GM23338 (cell line): ENCODE measurements around the gene EVC2. TPM values are rescaled to one million over a fixed set of nuclear protein-coding genes. Genes with fewer than 3 reads are reported as not detected.

Source experiments
- ATAC-seq: fragments of 200-7000 bp; cut with Tn5 transposase; 3 replicates; pipeline ENCODE4 v1.9.1; 2020
- DNase-seq: peaks from one replicate; pipeline ENCODE4 v3.0.0-alpha.2; 2015; ENCODE audit warnings: low spot score
- H2AFZ ChIP-seq: fragments of 200-600 bp; sonication (generic); 2 replicates; pipeline ENCODE4 v1.8.0; 2016; ENCODE audit warnings: antibody characterized with exemption, mild to moderate bottlenecking, moderate library complexity
- H3F3A ChIP-seq: fragments of 200-600 bp; sonication (generic); replicated peaks from 2 replicates; pipeline ENCODE4 v1.8.0; 2017; ENCODE audit warnings: antibody characterized with exemption, mixed run types, low read depth
- H3K27ac ChIP-seq: fragments of 200-600 bp; sonication (generic); 2 replicates; pipeline ENCODE4 v1.6.1; 2016; ENCODE audit warnings: low read depth
- H3K27me3 ChIP-seq: fragments of 200-600 bp; sonication (generic); 2 replicates; pipeline ENCODE4 v1.8.0; 2016; ENCODE audit warnings: mild to moderate bottlenecking, mixed run types, moderate library complexity; ENCODE audit not compliant: insufficient read depth
- H3K36me3 ChIP-seq: fragments of 200-600 bp; sonication (generic); 2 replicates; pipeline ENCODE4 v1.8.0; 2016; ENCODE audit warnings: mild to moderate bottlenecking; ENCODE audit not compliant: insufficient read depth
- H3K4me1 ChIP-seq: fragments of 200-600 bp; sonication (generic); 2 replicates; pipeline ENCODE4 v1.8.0; 2016; ENCODE audit warnings: mild to moderate bottlenecking, moderate library complexity; ENCODE audit not compliant: insufficient read depth
- H3K4me2 ChIP-seq: fragments of 200-600 bp; sonication (generic); 2 replicates; pipeline ENCODE4 v1.7.1; 2017; ENCODE audit warnings: mixed run types
- H3K4me3 ChIP-seq: fragments of 200-600 bp; sonication (generic); 2 replicates; pipeline ENCODE4 v1.6.1; 2016; ENCODE audit warnings: mixed run types
- H3K79me2 ChIP-seq: fragments of 200-600 bp; sonication (generic); replicated peaks from 2 replicates; pipeline ENCODE4 v1.8.0; 2017; ENCODE audit warnings: mild to moderate bottlenecking; ENCODE audit not compliant: insufficient read depth
- H3K9me2 ChIP-seq: fragments of 200-600 bp; sonication (generic); 2 replicates; pipeline ENCODE4 v1.8.0; 2017; ENCODE audit not compliant: insufficient read depth
- H4K20me1 ChIP-seq: fragments of 200-600 bp; sonication (generic); replicated peaks from 2 replicates; pipeline ENCODE4 v1.8.0; 2017; ENCODE audit warnings: mild to moderate bottlenecking; ENCODE audit not compliant: insufficient read depth
- H3K27ac Mint-ChIP-seq: 2 replicates; pipeline ENCODE4 v1.8.0; 2020; ENCODE audit warnings: inconsistent platforms, mild to moderate bottlenecking, moderate library complexity, mixed read lengths
- H3K27me3 Mint-ChIP-seq: 3 replicates; pipeline ENCODE4 v1.8.0; 2022; ENCODE audit warnings: low read depth, mild to moderate bottlenecking, moderate library complexity, mixed read lengths, inconsistent platforms; ENCODE audit not compliant: insufficient read depth, poor library complexity
- H3K36me3 Mint-ChIP-seq: 3 replicates; pipeline ENCODE4 v1.8.0; 2021; ENCODE audit warnings: low read depth, mild to moderate bottlenecking, inconsistent platforms, moderate library complexity, mixed read lengths
- H3K4me1 Mint-ChIP-seq: 3 replicates; pipeline ENCODE4 v1.8.0; 2020; ENCODE audit warnings: mild to moderate bottlenecking, inconsistent platforms, mixed read lengths
- H3K4me3 Mint-ChIP-seq: 3 replicates; pipeline ENCODE4 v1.8.0; 2021; ENCODE audit warnings: moderate library complexity, mild to moderate bottlenecking, inconsistent platforms, mixed read lengths
- H3K9me3 Mint-ChIP-seq: 3 replicates; pipeline ENCODE4 v1.8.0; 2020; ENCODE audit warnings: moderate library complexity, mild to moderate bottlenecking, inconsistent platforms, mixed read lengths
- CTCF ChIP-seq, 2 experiments: fragments of 200-600 bp in 1 of 2; sonication (generic) in 1 of 2; conservative IDR thresholded peaks; 2 replicates each; pipeline versions ENCODE4 v1.5.1 to v1.6.1; 2016 to 2017; ENCODE audit warnings: antibody characterized with exemption in 2 of 2, low read depth in 2 of 2, mild to moderate bottlenecking in 2 of 2, moderate library complexity in 1 of 2
- ETS1 ChIP-seq: IDR thresholded peaks from 2 replicates; pipeline ENCODE4 v1.6.1; 2016; ENCODE audit warnings: antibody characterized with exemption
- EZH2 ChIP-seq: fragments of 200-600 bp; sonication (generic); IDR thresholded peaks from one replicate; pipeline ENCODE4 v1.8.0; 2017; ENCODE audit warnings: antibody characterized with exemption, mild to moderate bottlenecking, low read depth; ENCODE audit not compliant: unreplicated experiment
- JUNB ChIP-seq: IDR thresholded peaks from one replicate; pipeline ENCODE4 v1.6.1; 2016; ENCODE audit warnings: antibody characterized with exemption; ENCODE audit not compliant: unreplicated experiment
- NANOG ChIP-seq: IDR thresholded peaks from 2 replicates; pipeline ENCODE4 v1.6.1; 2016; ENCODE audit warnings: antibody characterized with exemption, borderline replicate concordance
- POLR2AphosphoS5 ChIP-seq: IDR thresholded peaks from 2 replicates; pipeline ENCODE4 v1.6.1; 2016; ENCODE audit warnings: antibody characterized with exemption, low read depth
- REST ChIP-seq: IDR thresholded peaks from one replicate; pipeline ENCODE4 v1.6.1; 2018; ENCODE audit warnings: antibody characterized with exemption; ENCODE audit not compliant: unreplicated experiment
- STAT1 ChIP-seq: IDR thresholded peaks from one replicate; pipeline ENCODE4 v1.6.1; 2016; ENCODE audit warnings: antibody characterized with exemption; ENCODE audit not compliant: unreplicated experiment
- ZNF114 ChIP-seq: fragments of 250-450 bp; sonication (Bioruptor Pico); IDR thresholded peaks from 2 replicates; pipeline ENCODE4 v1.5.0; 2020; ENCODE audit warnings: mild to moderate bottlenecking, moderate library complexity
- ZNF462 ChIP-seq: fragments of 250-450 bp; sonication (Bioruptor Pico); IDR thresholded peaks from 2 replicates; pipeline ENCODE4 v1.5.0; 2020; ENCODE audit warnings: mild to moderate bottlenecking, moderate library complexity
- polyA plus RNA-seq: library from polyadenylated mRNA; unstranded; fragments of >200 nt; fragmentation: Nextera tagmentation; extraction: Ambion mirVana; gene quantifications from 2 replicates; pipeline ENCODE4 v1.2.1, GENCODE V29; 2016
- total RNA-seq: library from RNA; depleted of rRNA; stranded (reverse); fragments of >200 nt; shearing (Covaris generic); gene quantifications from 2 replicates; pipeline ENCODE4 v1.2.3, GENCODE V29; 2014

EVC2 gene
- total and polyA plus RNA-seq, 2 experiments from 2014 or later: 3.4 to 11.5 TPM

- ATAC-seq (no peak), DNase-seq (no peak)
- no peaks in the 10 kb centered on the region for H3K27me3 Mint-ChIP-seq
- H3K4me3 Mint-ChIP-seq: no peak overlapping the region
- Histone ChIP-seq H3K27me3 (no peaks in the 10 kb centered on the region), H3K79me2 (no peaks in the 10 kb centered on the region), H2AFZ (no peak overlapping the region), H3F3A (no peaks in the 10 kb centered on the region), H3K4me1 (no peaks in the 10 kb centered on the region), H3K36me3 (no peaks in the 10 kb centered on the region), H3K9me2 (no peaks in the 10 kb centered on the region), H3K4me2 (no peak overlapping the region), H4K20me1 (no peaks in the 10 kb centered on the region), H3K27ac (no peak overlapping the region), H3K4me3 (no peak overlapping the region)
- no peaks in the 10 kb centered on the region for H3K36me3 Mint-ChIP-seq
- H3K4me1 Mint-ChIP-seq: no peaks in the 10 kb centered on the region
- peaks cover 2% of the 10 kb centered on the region; the same call in 2 of the 3 replicates for H3K9me3 Mint-ChIP-seq
- TF ChIP-seq STAT1 (no peak), NANOG (no peak), JUNB (no peak)
- no peak overlapping the region for H3K27ac Mint-ChIP-seq
Measured at GRCh38 chr4:5539584-5539983, 168.8 kb downstream of the EVC2 start.

GRCh38 chr4:5532100-5532499 is 176.3 kb downstream of the EVC2 start:
- Histone ChIP-seq H3K4me3 (no peak overlapping the region), H3K4me2 (no peak overlapping the region), H3K9me2 (no peaks in the 10 kb centered on the region), H2AFZ (no peak overlapping the region), H3F3A (no peaks in the 10 kb centered on the region), H3K27me3 (no peaks in the 10 kb centered on the region), H3K27ac (no peak overlapping the region), H4K20me1 (no peaks in the 10 kb centered on the region; the same call in 1 of the 2 replicates), H3K36me3 (no peaks in the 10 kb centered on the region), H3K79me2 (no peaks in the 10 kb centered on the region), H3K4me1 (no peaks in the 10 kb centered on the region)
- Mint-ChIP-seq H3K27me3 (no peaks in the 10 kb centered on the region), H3K36me3 (peaks cover 5% of the 10 kb centered on the region; the same call in 2 of the 3 replicates), H3K27ac (no peak overlapping the region), H3K4me3 (no peak overlapping the region), H3K9me3 (peaks cover 11% of the 10 kb centered on the region), H3K4me1 (no peaks in the 10 kb centered on the region)
- no peak for DNase-seq
- no peak for ATAC-seq
- no peak for TF ChIP-seq REST
- TF ChIP-seq ZNF462 (CRISPR knock-in tag): no peak
- no peak for TF ChIP-seq CTCF (conservative IDR thresholded peaks at IDR 0.05; ENCODE audit: low read depth in 2 of 2)
- TF ChIP-seq JUNB: no peak
- TF ChIP-seq ZNF114: no peak
- TF ChIP-seq POLR2AphosphoS5: no peak
- TF ChIP-seq ETS1: no peak
- no peak for TF ChIP-seq NANOG
- TF ChIP-seq EZH2: no peak
